Lung (tissue), 12 donors: ENCODE results near the gene PEX7. TPM values are rescaled to one million over a fixed set of nuclear protein-coding genes. Genes with fewer than 3 reads are reported as not detected.

Experiments
- ATAC-seq: fragments of 200-7000 bp; cut with Tn5 transposase; one replicate; pipeline ENCODE4 v1.9.1; 2020; ENCODE audit warnings: moderate number of reproducible peaks; ENCODE audit not compliant: insufficient read depth, low FRiP score
- DNase-seq, 3 donors: peaks; one replicate each; pipeline ENCODE4 v3.0.0-alpha.2; 2013 to 2017
- H3K27ac ChIP-seq, 2 donors: one replicate each; pipeline ENCODE4 v1.5.1; 2013; ENCODE audit warnings: mild to moderate bottlenecking in 2 of 2, moderate library complexity in 2 of 2, control low read depth in 1 of 2, inconsistent platforms in 1 of 2, low read depth in 1 of 2, low read length in 1 of 2
- H3K27me3 ChIP-seq, 3 donors: one replicate each; pipeline ENCODE4 v1.5.1; 2013; ENCODE audit warnings: low read length in 2 of 3; ENCODE audit not compliant: control insufficient read depth in 3 of 3, insufficient read depth in 3 of 3
- H3K36me3 ChIP-seq, 4 donors: one replicate each; pipeline ENCODE4 v1.5.1; 2013; ENCODE audit warnings: low read length in 4 of 4, mild to moderate bottlenecking in 1 of 4, moderate library complexity in 1 of 4; ENCODE audit not compliant: control insufficient read depth in 4 of 4, insufficient read depth in 4 of 4
- H3K4me1 ChIP-seq, 5 donors: one replicate each; pipeline ENCODE4 v1.5.1; 2013; ENCODE audit warnings: low read length in 5 of 5, mild to moderate bottlenecking in 2 of 5, moderate library complexity in 1 of 5; ENCODE audit not compliant: control insufficient read depth in 5 of 5, insufficient read depth in 5 of 5
- H3K4me3 ChIP-seq: one replicate; pipeline ENCODE4 v1.5.1; 2013; ENCODE audit warnings: mild to moderate bottlenecking, control low read depth, moderate library complexity
- H3K9ac ChIP-seq, 2 donors: one replicate each; pipeline ENCODE4 v1.5.1; 2013; ENCODE audit warnings: low read length in 2 of 2, control low read depth in 1 of 2; ENCODE audit not compliant: insufficient read depth in 1 of 2
- H3K9me3 ChIP-seq, 4 donors: one replicate each; pipeline ENCODE4 v1.5.1; 2013; ENCODE audit warnings: low read length in 3 of 4, mild to moderate bottlenecking in 1 of 4, moderate library complexity in 1 of 4; ENCODE audit not compliant: control insufficient read depth in 4 of 4, insufficient read depth in 3 of 4
- CTCF ChIP-seq: IDR thresholded peaks from 2 replicates; pipeline ENCODE4 v1.5.1; 2012; ENCODE audit warnings: mild to moderate bottlenecking; ENCODE audit errors: control extremely low read depth, extremely low read depth
- WGBS, 2 donors: extraction: QIAGEN DNeasy Blood & Tissue Kit; methylation state at CpG; one replicate each; pipeline ENCODE4 v1.1.7; 2013; 5-methylcytosine and 5-hydroxymethylcytosine counted together
- polyA plus RNA-seq, 2 donors: library from polyadenylated mRNA; stranded (reverse); fragments of 200-250 nt; gene quantifications; one replicate each; pipeline ENCODE4 v1.2.1, GENCODE V29; 2013
- total RNA-seq, 2 donors: library from RNA; depleted of rRNA in 1 of 2; stranded (reverse); fragments of >200 nt in 1 of 2; gene quantifications; one replicate each; pipeline ENCODE4 v1.2.1, GENCODE V29; 2014 to 2021
- donor health status: control.
- donor health status: control.
- donor health status: Bipolar disorder and iron deficiency.
- donor health status: healthy.
- donor health status: DM: yes; HTN: yes; CAD: no.

PEX7 gene
- total and polyA plus RNA-seq, 4 donors = 4.8 to 12.5 (median 9.5) TPM

GRCh38 chr6:136922685-136923006 lies 100.3 kb downstream of the PEX7 start:
- peaks cover 0 to 5% (median 0%) of the 10 kb centered on the region in 4 donors for H3K9me3 ChIP-seq
- no peak for ATAC-seq
- no peaks in the 10 kb centered on the region for H3K36me3 ChIP-seq
- H3K9ac ChIP-seq = no peak overlapping the region
- H3K4me1 ChIP-seq = peaks cover 0 to 28% (median 0%) of the 10 kb centered on the region in 5 donors
- no peak for TF ChIP-seq CTCF
- DNase-seq = no peak
- H3K27me3 ChIP-seq = peaks cover 0 to 44% (median 23%) of the 10 kb centered on the region in 3 donors
- 2% methylated on average over 25 to 29 of the region's 29 CpGs for WGBS, 2 donors
- no peak overlapping the region for H3K27ac ChIP-seq
- peak overlapping the region; percentile 14 for H3K4me3 ChIP-seq

GRCh38 chr6:136923116-136923953 lies 100.9 kb downstream of the PEX7 start:
- H3K9ac ChIP-seq = no peak overlapping the region
- peak; percentile 29 to 41 (median 39) for DNase-seq
- no peaks in the 10 kb centered on the region for H3K36me3 ChIP-seq
- peaks cover 0 to 28% (median 0%) of the 10 kb centered on the region in 5 donors for H3K4me1 ChIP-seq
- no peak overlapping the region for H3K27ac ChIP-seq
- WGBS, 2 donors = 1 to 11% methylated on average over 57 to 65 of the region's 65 CpGs
- ATAC-seq = no peak
- TF ChIP-seq CTCF = no peak
- H3K4me3 ChIP-seq = no peak overlapping the region
- peaks cover 0 to 5% (median 0%) of the 10 kb centered on the region in 4 donors for H3K9me3 ChIP-seq
- H3K27me3 ChIP-seq = peaks cover 0 to 44% (median 23%) of the 10 kb centered on the region in 3 donors

DNA sequence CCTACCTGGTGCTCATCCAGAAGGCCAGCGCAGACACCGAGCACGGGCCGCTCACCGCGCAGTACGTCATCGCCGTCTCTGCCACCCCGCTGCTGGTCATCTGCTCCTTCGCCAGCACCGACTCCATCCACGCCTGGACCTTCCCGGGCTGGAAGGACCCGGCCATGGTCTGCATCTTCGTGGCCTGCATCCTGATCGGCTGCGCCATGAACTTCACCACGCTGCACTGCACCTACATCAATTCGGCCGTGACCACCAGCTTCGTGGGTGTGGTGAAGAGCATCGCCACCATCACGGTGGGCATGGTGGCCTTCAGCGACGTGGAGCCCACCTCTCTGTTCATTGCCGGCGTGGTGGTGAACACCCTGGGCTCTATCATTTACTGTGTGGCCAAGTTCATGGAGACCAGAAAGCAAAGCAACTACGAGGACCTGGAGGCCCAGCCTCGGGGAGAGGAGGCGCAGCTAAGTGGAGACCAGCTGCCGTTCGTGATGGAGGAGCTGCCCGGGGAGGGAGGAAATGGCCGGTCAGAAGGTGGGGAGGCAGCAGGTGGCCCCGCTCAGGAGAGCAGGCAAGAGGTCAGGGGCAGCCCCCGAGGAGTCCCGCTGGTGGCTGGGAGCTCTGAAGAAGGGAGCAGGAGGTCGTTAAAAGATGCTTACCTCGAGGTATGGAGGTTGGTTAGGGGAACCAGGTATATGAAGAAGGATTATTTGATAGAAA lies 101.7 kb downstream of the PEX7 start:
- no peak for TF ChIP-seq CTCF
- Histone ChIP-seq H3K4me3 (no peak overlapping the region), H3K9ac (no peak overlapping the region), H3K27me3 (peaks cover 0 to 40% (median 23%) of the 10 kb centered on the region in 3 donors), H3K27ac (no peak overlapping the region), H3K4me1 (peaks cover 0 to 28% (median 0%) of the 10 kb centered on the region in 5 donors), H3K36me3 (no peaks in the 10 kb centered on the region), H3K9me3 (peaks cover 0 to 5% (median 0%) of the 10 kb centered on the region in 4 donors)
- WGBS, 2 donors = 71 to 74% methylated on average over 40 of the region's 40 CpGs
- ATAC-seq = no peak
- DNase-seq = no peak
